Trophoblast cell (in vitro differentiated cells and primary cell): ENCODE measurements around the gene RHCG.

Experiments
- DNase-seq, 2 donors: peaks; one replicate each; pipeline ENCODE4 v3.0.0-alpha.2; 2016
- H2AFZ ChIP-seq: 2 replicates; pipeline ENCODE4 v1.6.1; 2013; ENCODE audit warnings: low read length, moderate library complexity, mild to moderate bottlenecking; ENCODE audit not compliant: insufficient read depth, poor library complexity
- H2AK5ac ChIP-seq: 2 replicates; pipeline ENCODE4 v1.6.1; 2013; ENCODE audit warnings: mild to moderate bottlenecking, low read length
- H2BK120ac ChIP-seq: 2 replicates; pipeline ENCODE4 v1.6.1; 2013; ENCODE audit warnings: low read length, mild to moderate bottlenecking, moderate library complexity; ENCODE audit not compliant: insufficient read depth, poor library complexity
- H2BK12ac ChIP-seq: 2 replicates; pipeline ENCODE4 v1.6.1; 2013; ENCODE audit warnings: mild to moderate bottlenecking, low read length, moderate library complexity
- H2BK5ac ChIP-seq: 2 replicates; pipeline ENCODE4 v1.6.1; 2013; ENCODE audit warnings: low read length, low read depth, moderate library complexity, mild to moderate bottlenecking; ENCODE audit not compliant: poor library complexity
- H3K14ac ChIP-seq: 2 replicates; pipeline ENCODE4 v1.6.1; 2013; ENCODE audit warnings: mild to moderate bottlenecking, low read length
- H3K18ac ChIP-seq: 2 replicates; pipeline ENCODE4 v1.6.1; 2013; ENCODE audit warnings: mild to moderate bottlenecking, low read length
- H3K23ac ChIP-seq: 2 replicates; pipeline ENCODE4 v1.6.1; 2013; ENCODE audit warnings: low read length
- H3K27ac ChIP-seq: 2 replicates; pipeline ENCODE4 v1.5.1; 2013; ENCODE audit warnings: low read depth, mild to moderate bottlenecking, inconsistent platforms, low read length, moderate library complexity
- H3K27me3 ChIP-seq: 2 replicates; pipeline ENCODE4 v1.6.1; 2013; ENCODE audit warnings: inconsistent platforms, mild to moderate bottlenecking, low read length, moderate library complexity; ENCODE audit not compliant: insufficient read depth
- H3K36me3 ChIP-seq, 2 experiments: 1 replicate in 1 of 2; 2 replicates in 1 of 2; pipeline ENCODE4 v1.6.1; 2013; ENCODE audit warnings: low read length in 2 of 2, mild to moderate bottlenecking in 2 of 2, moderate library complexity in 1 of 2; ENCODE audit not compliant: insufficient read depth in 2 of 2, control insufficient read depth in 1 of 2
- H3K4ac ChIP-seq: 2 replicates; pipeline ENCODE4 v1.6.1; 2013; ENCODE audit warnings: low read depth, mild to moderate bottlenecking, low read length, moderate library complexity
- H3K4me1 ChIP-seq, 2 experiments: 1 replicate in 1 of 2; 2 replicates in 1 of 2; pipeline ENCODE4 v1.6.1; 2013; ENCODE audit warnings: low read length in 2 of 2, mild to moderate bottlenecking in 2 of 2, moderate library complexity in 1 of 2; ENCODE audit not compliant: insufficient read depth in 2 of 2, control insufficient read depth in 1 of 2
- H3K4me2 ChIP-seq: 2 replicates; pipeline ENCODE4 v1.6.1; 2013; ENCODE audit warnings: inconsistent platforms, mild to moderate bottlenecking, low read length, moderate library complexity
- H3K4me3 ChIP-seq: 2 replicates; pipeline ENCODE4 v1.5.1; 2013; ENCODE audit warnings: mild to moderate bottlenecking, low read depth, low read length, inconsistent platforms
- H3K79me1 ChIP-seq: one replicate; pipeline ENCODE4 v1.6.1; 2013; ENCODE audit warnings: low read length
- H3K79me2 ChIP-seq: 2 replicates; pipeline ENCODE4 v1.6.1; 2013; ENCODE audit warnings: low read length, mild to moderate bottlenecking; ENCODE audit not compliant: control insufficient read depth, insufficient read depth, poor library complexity
- H3K9ac ChIP-seq: 2 replicates; pipeline ENCODE4 v1.6.1; 2013; ENCODE audit warnings: mild to moderate bottlenecking, low read length
- H3K9me3 ChIP-seq: 2 replicates; pipeline ENCODE4 v1.6.1; 2013; ENCODE audit warnings: low read depth, mild to moderate bottlenecking, control low read depth, inconsistent platforms, low read length; ENCODE audit not compliant: insufficient read depth
- H4K12ac ChIP-seq: 2 replicates; pipeline ENCODE4 v1.6.1; 2013; ENCODE audit warnings: low read depth, mild to moderate bottlenecking, low read length, moderate library complexity
- H4K8ac ChIP-seq: 2 replicates; pipeline ENCODE4 v1.6.1; 2013; ENCODE audit warnings: low read depth, mild to moderate bottlenecking, low read length, moderate library complexity
- H4K91ac ChIP-seq: one replicate; pipeline ENCODE4 v1.6.1; 2013; ENCODE audit warnings: low read depth, mild to moderate bottlenecking, low read length, moderate library complexity
- WGBS: extraction: QIAGEN DNeasy Blood & Tissue Kit; methylation state at CpG from one replicate; pipeline ENCODE4 v1.1.7; 2013; ENCODE audit warnings: missing lambda C conversion rate; ENCODE audit not compliant: insufficient read length, insufficient coverage; ENCODE audit errors: extremely low coverage; 5-methylcytosine and 5-hydroxymethylcytosine counted together

The RHCG gene

DNA sequence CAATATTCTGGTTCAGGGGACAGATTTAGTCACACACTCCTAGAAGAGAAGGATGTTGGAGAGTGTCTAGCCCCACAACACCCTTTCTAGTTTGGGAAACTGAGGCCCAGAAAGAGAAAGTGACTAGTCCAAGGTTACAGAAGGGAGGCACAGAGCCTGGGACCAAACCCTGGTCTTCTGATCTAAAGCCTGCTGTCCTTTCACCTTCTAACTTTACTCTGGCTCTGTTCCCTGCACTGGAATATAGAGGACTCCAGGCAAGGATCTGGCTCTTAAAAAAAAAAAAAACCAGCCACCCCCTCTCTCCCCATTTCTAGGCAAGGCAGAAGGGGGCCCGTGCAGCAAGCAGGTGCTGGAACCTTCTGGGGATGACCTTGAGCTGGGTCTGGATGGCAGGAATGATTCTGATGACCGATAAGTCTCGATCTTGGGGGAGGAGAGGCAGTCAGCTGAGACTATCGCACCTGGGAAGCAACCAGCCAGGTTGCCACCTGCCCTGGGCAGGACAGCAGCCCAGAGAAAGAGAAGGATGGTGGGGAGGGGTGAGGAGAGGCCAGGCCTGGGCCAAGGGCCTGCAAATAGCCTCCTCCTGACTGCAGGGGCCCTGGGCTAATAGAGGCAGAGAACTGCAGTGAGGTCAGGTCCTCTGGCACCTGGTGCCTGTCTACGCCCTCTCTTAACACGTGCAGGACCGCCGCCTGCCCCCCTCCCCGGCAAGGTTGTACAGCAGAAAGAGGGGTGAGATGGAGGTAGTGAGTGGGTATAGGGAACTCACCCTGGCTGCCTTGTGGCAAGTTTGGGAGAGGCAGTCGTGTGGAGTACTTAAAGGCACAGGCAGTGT is 30.4 kb upstream of the RHCG start:
- Histone ChIP-seq H3K18ac (no peak overlapping the region), H3K4me3 (no peak overlapping the region), H2BK12ac (no peak overlapping the region), H2BK120ac (no peak overlapping the region), H3K36me3 (no peaks in the 10 kb centered on the region), H4K12ac (no peak overlapping the region), H3K9me3 (no peaks in the 10 kb centered on the region), H3K23ac (no peak overlapping the region), H2BK5ac (no peak overlapping the region), H3K4ac (no peak overlapping the region), H2AFZ (no peak overlapping the region), H3K14ac (no peak overlapping the region), H3K27ac (no peak overlapping the region), H2AK5ac (no peak overlapping the region), H3K4me1 (no peaks in the 10 kb centered on the region), H4K8ac (no peak overlapping the region), H3K79me1 (no peaks in the 10 kb centered on the region), H3K4me2 (no peak overlapping the region), H4K91ac (no peak overlapping the region), H3K27me3 (no peaks in the 10 kb centered on the region), H3K79me2 (no peaks in the 10 kb centered on the region), H3K9ac (no peak overlapping the region)
- DNase-seq, result no peak
- WGBS, result no CpG with 5 or more reads among the region's 10 CpGs

DNA sequence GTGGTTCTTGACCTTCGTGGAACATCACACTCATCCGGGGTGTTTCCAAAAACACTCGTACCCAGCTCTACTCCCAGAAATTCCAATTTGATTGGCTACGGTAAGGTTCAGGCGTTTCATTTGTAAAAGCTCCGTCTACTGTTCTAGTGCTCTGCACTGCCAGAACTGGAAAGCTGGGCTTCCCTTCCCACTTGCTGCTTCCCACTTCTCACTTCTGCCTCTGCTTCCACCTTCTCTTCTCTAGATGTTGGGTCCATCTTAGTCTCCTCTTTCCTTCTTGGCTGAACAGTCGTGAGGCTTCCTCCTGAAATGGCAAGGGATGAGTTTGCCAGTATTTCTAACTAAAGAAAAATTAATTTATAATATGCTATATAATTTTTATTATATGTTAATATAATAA is 29.8 kb upstream of the RHCG start:
- Histone ChIP-seq H3K9ac (no peak overlapping the region), H2AFZ (no peak overlapping the region), H3K4me2 (no peak overlapping the region), H2BK120ac (no peak overlapping the region), H3K27ac (no peak overlapping the region), H3K79me1 (no peaks in the 10 kb centered on the region), H3K36me3 (no peaks in the 10 kb centered on the region), H3K14ac (no peak overlapping the region), H3K4me1 (no peaks in the 10 kb centered on the region), H2AK5ac (no peak overlapping the region), H2BK5ac (no peak overlapping the region), H3K23ac (no peak overlapping the region), H3K18ac (no peak overlapping the region), H3K27me3 (no peaks in the 10 kb centered on the region), H4K8ac (no peak overlapping the region), H3K79me2 (no peaks in the 10 kb centered on the region), H3K9me3 (no peaks in the 10 kb centered on the region), H4K12ac (no peak overlapping the region), H4K91ac (no peak overlapping the region), H2BK12ac (no peak overlapping the region), H3K4me3 (no peak overlapping the region), H3K4ac (no peak overlapping the region)
- no peak for DNase-seq
- no CpG with 5 or more reads among the region's 7 CpGs for WGBS

DNA sequence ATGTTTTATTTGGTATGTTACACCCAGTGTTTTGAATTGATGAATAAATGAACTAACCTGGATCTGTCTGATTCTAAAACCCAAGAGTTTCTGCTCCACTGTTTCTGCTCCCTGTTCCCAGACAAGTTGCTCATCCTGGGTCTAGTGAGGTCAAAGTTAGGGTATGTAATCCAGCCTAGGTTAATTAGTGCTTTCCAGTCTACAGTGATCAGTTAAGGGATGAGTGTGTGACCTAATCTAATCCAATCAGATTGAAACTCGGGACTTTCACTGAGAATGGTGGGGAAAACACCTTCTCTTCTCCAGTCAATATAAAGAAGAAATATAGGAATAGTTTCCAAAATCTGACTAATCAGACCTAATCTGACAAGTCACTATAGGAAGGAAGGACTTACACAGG is 27.8 kb upstream of the RHCG start:
- Histone ChIP-seq H3K4me3 (no peak overlapping the region), H3K18ac (no peak overlapping the region), H3K36me3 (no peaks in the 10 kb centered on the region), H2AK5ac (no peak overlapping the region), H3K79me1 (no peaks in the 10 kb centered on the region), H2AFZ (no peak overlapping the region), H2BK12ac (no peak overlapping the region), H3K4me1 (no peaks in the 10 kb centered on the region), H3K23ac (no peak overlapping the region), H3K79me2 (no peaks in the 10 kb centered on the region), H4K91ac (no peak overlapping the region), H3K9ac (no peak overlapping the region), H2BK5ac (no peak overlapping the region), H3K27ac (no peak overlapping the region), H3K4ac (no peak overlapping the region), H2BK120ac (no peak overlapping the region), H3K9me3 (no peaks in the 10 kb centered on the region), H3K4me2 (no peak overlapping the region), H4K12ac (no peak overlapping the region), H3K14ac (no peak overlapping the region), H3K27me3 (no peaks in the 10 kb centered on the region), H4K8ac (no peak overlapping the region)
- WGBS, result no CpG with 5 or more reads among the region's 1 CpG
- DNase-seq, result no peak

- Histone ChIP-seq H2AK5ac (no peak overlapping the region), H2BK5ac (no peak overlapping the region), H3K9ac (no peak overlapping the region), H3K27ac (no peak overlapping the region), H3K23ac (no peak overlapping the region), H3K18ac (no peak overlapping the region), H3K79me1 (no peaks in the 10 kb centered on the region), H3K14ac (no peak overlapping the region), H3K4me3 (no peak overlapping the region), H2AFZ (no peak overlapping the region), H3K79me2 (no peaks in the 10 kb centered on the region), H3K27me3 (no peaks in the 10 kb centered on the region), H2BK120ac (no peak overlapping the region), H3K4me2 (no peak overlapping the region), H4K12ac (no peak overlapping the region), H4K8ac (no peak overlapping the region), H3K9me3 (no peaks in the 10 kb centered on the region), H4K91ac (no peak overlapping the region), H3K36me3 (no peaks in the 10 kb centered on the region), H3K4ac (no peak overlapping the region), H2BK12ac (no peak overlapping the region), H3K4me1 (no peaks in the 10 kb centered on the region)
- WGBS, result no CpG with 5 or more reads among the region's 2 CpGs
- no peak for DNase-seq
These were observed 26.7 kb upstream of the RHCG start for GRCh38 chr15:89523101-89523500.
